Esophagus squamous epithelium (tissue), 4 donors: ENCODE results near the gene CXCL17.

Experiments used
- CTCF ChIP-seq, 6 experiments: fragments of 450-650 bp in 4 of 6; fragments of 200-600 bp in 2 of 6; sonication (generic) in 2 of 6; IDR thresholded peaks; one replicate each; pipeline ENCODE4 v1.5.1; 2016 to 2019; ENCODE audit warnings: antibody characterized with exemption in 6 of 6, mild to moderate bottlenecking in 4 of 6, moderate library complexity in 4 of 6
- POLR2A ChIP-seq, 4 donors: fragments of 450-650 bp; IDR thresholded peaks; one replicate each; pipeline ENCODE4 v1.6.1; 2017; ENCODE audit warnings: antibody characterized with exemption in 4 of 4, mild to moderate bottlenecking in 4 of 4, moderate library complexity in 3 of 4

- no peak for TF ChIP-seq CTCF (IDR thresholded peaks at IDR 0.05)
- TF ChIP-seq POLR2A (IDR thresholded peaks at IDR 0.05): no peak
Observed at GRCh38 chr19:42445948-42446347, 3.2 kb upstream of the CXCL17 start.
